Adrenal gland (tissue), 5 donors: ENCODE results near the gene CUX1.

ENCODE experiments used
- POLR2A ChIP-seq, 2 donors: fragments of 450-650 bp; IDR thresholded peaks; one replicate each; pipeline ENCODE4 v1.6.1; 2017; ENCODE audit warnings: antibody characterized with exemption in 2 of 2, mild to moderate bottlenecking in 2 of 2, moderate library complexity in 1 of 2
- TF ChIP-seq, protein P1 (sequence below), 6 experiments: fragments of 450-650 bp in 4 of 6; fragments of 200-600 bp in 2 of 6; sonication (generic) in 1 of 6; IDR thresholded peaks; 1 replicate in 5 of 6; 2 replicates in 1 of 6; pipeline versions ENCODE4 v1.5.1 to v1.8.0; 2016 to 2021; ENCODE audit warnings: antibody characterized with exemption in 6 of 6, mild to moderate bottlenecking in 2 of 6, moderate library complexity in 1 of 6
- donor health status: DM: no; HTN: no; CAD: no.

DNA sequence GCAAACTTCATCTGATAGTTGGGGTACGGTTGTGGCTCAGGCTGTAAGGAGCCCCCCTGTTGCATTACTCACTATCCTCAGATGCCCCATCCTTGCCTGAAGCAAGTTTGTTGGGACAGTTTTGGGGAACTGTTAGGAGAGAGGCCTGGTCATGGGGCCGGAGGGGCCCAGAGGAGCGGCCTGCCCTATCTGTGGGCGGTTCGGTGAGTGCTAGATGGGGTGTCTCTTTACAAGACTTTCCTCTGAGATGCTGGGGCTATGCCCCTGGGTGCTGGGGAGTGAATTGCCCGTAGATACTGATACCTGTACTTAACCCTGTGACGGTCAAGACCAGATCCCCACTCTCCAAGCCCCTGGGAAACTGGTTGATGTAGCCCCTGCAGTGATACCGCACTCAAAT is 12.4 kb downstream of the CUX1 start:
- TF ChIP-seq, protein P1, sequence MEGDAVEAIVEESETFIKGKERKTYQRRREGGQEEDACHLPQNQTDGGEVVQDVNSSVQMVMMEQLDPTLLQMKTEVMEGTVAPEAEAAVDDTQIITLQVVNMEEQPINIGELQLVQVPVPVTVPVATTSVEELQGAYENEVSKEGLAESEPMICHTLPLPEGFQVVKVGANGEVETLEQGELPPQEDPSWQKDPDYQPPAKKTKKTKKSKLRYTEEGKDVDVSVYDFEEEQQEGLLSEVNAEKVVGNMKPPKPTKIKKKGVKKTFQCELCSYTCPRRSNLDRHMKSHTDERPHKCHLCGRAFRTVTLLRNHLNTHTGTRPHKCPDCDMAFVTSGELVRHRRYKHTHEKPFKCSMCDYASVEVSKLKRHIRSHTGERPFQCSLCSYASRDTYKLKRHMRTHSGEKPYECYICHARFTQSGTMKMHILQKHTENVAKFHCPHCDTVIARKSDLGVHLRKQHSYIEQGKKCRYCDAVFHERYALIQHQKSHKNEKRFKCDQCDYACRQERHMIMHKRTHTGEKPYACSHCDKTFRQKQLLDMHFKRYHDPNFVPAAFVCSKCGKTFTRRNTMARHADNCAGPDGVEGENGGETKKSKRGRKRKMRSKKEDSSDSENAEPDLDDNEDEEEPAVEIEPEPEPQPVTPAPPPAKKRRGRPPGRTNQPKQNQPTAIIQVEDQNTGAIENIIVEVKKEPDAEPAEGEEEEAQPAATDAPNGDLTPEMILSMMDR (IDR thresholded peaks at IDR 0.05), result no peak
- TF ChIP-seq POLR2A (IDR thresholded peaks at IDR 0.05), result no peak
